NCI-H1092 (cell line): ENCODE data around the gene VAMP1.
"Not testable (repeated sequence)": the region's sequence is repeated elsewhere in the genome, so short reads cannot be mapped to it uniquely, and the experiment has no call there.

Experiments used
- DNase-seq: peaks from one replicate; lab custom pipeline; 2025; lab: John Stamatoyannopoulos, UW

VAMP1 gene

DNA sequence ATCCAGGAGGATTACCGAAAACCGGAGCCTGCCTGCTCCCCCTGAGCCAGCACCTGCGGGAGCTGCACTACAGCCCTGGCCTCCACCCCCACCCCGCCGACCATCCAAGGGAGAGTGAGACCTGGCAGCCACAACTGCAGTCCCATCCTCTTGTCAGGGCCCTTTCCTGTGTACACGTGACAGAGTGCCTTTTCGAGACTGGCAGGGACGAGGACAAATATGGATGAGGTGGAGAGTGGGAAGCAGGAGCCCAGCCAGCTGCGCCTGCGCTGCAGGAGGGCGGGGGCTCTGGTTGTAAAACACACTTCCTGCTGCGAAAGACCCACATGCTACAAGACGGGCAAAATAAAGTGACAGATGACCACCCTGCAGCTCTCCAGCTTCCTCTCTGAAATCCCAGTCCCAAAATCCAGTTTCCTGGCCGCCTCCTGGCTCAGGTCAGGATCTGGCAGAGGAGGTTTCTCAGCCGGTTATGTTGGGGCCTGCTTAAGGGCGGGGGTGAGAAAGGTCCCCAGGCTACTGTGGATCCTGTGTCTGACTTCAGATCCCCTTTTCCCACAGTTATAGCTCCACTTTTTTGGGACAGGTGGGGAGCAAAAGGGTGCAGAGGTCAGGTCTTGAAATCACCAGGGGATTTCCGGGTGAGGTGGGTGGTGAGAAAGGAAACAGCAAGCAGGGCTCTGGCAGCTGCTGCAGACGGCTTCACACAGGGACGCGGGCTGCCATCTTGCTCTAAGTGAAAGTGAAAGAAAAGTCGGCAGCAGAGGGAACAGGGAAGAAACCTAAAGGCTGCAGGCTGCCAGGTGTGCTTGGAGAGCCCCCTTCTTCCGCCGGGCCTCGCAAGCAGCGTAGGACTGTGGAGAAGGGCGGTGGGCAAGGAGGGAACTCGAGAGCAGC, 18.9 kb downstream of the VAMP1 start, which contains the start of gene TAPBPL:
TAPBPL (plus strand) TSS at position 695 of the 897 bp plus-strand sequence. CDS start 207 bp downstream, outside the sequence.
- peak; percentile 89 for DNase-seq

GRCh38 chr12:6450869-6451347, 19.6 kb downstream of the VAMP1 start:
- DNase-seq = no peak

DNA sequence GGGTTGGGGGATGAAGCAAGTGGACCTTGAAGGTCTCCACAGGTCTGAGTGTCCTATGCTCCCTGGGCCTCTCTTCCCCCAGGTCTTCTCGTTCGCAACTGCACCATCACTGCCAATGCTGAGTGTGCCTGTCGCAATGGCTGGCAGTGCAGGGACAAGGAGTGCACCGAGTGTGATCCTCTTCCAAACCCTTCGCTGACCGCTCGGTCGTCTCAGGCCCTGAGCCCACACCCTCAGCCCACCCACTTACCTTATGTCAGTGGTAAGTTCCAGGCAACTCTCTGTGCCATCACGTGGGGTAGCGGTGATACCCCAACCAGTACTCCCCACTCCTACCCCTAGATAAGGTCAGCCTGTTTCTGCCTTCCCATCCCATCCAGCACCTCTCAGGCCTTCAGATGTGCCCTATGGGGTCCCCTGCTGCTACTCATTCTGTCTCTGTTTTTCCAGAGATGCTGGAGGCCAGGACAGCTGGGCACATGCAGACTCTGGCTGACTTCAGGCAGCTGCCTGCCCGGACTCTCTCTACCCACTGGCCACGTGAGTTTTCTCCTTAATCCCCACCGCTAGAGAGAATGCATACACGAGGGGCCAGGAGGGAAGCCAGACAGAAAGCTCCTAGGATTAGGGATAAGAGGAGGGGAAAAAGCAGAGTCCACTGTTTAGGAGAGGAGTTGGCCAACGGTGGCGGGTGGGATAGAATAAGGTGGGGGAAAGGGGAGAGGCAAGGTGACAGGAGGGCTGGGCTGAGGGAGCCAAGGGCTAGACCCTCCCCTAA, 20.2 kb downstream of the VAMP1 start:
- DNase-seq = no peak

GRCh38 chr12:6444704-6445688, 25.5 kb downstream of the VAMP1 start, which contains the start of gene CD27:
Gene CD27 (plus strand): TSS chr12:6444955. CDS start chr12:6445096, 141 bp downstream.
- DNase-seq = no peak

- no peak for DNase-seq
Observed at GRCh38 chr12:6444031-6444430, 26.4 kb downstream of the VAMP1 start.

DNA sequence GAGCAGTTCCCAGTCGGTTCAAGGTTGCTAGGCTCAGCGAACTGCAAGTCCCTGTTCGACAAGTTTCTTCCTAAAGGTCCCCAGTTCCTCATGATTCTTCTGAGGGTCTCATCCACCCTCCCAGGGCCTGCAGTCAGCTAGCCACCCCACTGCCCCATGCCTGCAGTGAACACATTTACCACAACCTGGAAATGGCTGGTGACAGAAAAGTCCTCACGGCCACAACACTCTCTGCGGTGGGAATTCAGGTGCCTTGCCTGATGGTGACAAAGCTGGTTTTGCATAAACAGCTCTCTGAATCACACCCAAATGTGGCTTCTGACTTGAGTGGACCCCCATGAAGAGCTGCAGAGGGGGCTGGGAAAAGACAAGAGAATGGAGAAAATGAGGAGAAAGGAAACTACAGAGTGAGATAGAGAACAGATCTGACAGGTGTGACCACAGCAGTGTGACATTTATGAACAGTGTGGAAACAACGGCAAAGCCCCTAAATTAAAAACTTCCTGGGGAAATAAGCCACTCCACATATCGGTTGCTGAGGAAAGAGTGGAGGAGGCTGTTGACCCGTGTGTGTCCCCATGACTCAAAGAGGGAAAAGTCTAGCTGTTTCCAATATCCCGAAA, 27.0 kb downstream of the VAMP1 start:
- no peak for DNase-seq

GRCh38 chr12:6442836-6443235, 27.6 kb downstream of the VAMP1 start:
- DNase-seq = no peak

- no peak for DNase-seq
Observed at GRCh38 chr12:6440391-6440790, 30.1 kb downstream of the VAMP1 start.

DNA sequence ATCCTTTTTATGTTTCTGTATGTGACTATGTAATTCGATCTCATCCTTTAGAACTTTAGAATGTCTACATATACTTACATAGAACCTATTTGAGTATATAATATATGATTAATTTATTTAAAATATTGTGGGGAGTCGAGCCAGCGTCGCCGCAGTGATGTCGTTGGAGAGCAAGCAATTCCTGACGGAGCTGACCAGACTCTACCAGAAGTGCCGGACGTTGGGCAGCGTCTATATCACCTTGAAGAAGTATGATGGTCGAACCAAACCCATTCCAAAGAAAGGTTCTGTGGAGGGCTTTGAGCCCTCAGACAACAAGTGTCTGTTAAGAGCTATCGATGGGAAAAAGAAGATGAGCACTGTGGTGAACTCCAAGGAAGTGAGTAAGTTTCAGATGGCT, 32.1 kb downstream of the VAMP1 start:
- no peak for DNase-seq

DNA sequence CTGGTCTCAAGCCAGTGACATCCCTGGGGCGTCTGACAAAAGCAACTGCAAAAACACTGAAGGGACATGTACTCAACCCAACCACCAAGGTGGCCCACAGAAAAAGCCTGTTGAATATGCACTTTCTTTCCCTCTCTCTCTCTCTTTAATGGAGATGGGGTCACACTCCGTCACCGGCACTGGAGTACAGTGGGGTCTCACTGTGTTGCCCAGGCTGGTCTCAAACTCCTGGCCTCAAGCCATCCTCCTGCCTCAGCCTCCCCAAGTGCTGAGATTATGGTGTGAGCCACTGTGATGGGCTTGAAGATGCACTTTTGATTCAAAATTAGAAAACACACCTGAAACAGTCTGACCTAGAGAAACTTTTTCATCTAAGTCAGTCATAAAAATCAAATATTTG, 32.9 kb downstream of the VAMP1 start:
- DNase-seq = no peak

DNA sequence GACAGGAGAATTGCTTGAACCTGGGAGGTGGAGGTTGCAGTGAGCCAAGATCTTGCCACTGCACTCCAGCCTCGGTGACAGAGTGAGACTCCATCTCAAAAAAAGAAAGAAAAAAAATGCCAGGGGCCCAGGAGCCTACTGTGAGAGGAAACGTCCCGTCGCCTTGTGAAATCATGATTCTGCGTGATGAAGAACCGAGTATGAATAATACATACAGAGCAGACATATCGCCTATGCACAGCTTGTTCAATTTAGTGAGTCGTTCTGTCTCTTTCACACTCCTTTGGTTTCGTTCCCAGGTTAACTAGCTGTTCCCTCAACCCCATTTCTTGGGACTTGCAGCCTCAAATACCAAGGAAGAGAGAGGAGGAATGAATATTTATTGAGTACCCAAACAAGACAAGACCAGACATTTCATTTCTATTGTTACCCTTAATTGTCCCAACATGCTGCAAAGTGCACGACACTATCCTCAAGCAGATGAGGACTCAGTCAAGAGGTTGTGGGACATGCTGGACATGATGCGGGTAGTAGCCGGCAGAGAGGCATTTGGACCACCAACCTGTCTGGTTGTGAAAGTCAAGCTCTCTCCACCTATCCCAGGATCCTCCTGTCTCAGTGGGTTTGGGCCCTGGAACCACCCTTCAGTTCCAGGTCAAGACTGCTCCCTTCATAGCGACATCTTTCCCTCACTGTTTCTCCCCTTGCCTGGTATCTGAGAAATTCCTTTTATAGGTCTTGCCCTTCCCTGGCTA, 34.3 kb downstream of the VAMP1 start:
- no peak for DNase-seq

DNA sequence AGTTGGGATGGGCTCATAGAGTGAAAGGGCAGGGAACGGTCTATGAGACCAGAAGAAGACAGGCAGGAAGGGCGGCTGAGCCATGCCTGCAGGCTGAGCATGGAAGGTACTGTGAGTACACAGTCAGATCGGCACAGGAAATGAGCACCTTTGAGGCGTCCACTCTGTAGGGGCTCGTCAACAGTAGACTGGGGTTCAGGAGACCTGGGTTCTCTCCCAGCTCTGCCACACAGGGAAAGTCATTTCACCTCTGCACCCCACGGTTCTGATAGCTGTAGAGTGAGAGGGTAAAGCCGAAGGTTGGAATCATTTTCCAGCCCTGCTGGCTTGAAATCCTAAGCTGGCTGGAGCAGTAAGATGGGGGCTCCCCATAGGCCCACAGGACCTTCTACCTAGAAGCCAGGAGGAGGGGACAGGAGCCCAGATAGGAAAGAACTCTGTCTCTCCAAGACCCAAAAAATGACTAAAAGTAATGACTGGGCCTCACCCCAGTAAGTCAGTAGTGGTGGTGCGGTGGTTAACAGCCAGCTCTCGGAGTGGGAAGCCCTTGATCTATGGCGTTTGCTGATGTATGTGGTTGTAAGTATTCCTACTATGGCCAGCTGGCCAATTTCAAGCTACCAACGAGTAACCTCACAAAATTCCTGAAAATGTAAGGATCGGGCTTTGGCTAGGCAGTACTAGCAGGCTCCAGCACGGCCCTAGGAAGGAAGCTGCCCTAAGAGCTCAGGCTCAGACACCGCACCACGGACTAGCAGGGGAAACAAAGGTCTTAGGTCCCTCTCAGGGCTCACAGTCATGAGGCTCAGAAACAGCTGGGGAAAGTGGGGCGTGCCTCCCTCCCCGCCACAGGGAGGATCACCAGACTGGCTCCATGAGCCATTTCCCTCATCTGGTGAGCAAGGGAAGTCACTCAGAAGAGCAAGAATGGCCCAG, 36.0 kb downstream of the VAMP1 start:
- no peak for DNase-seq

GRCh38 chr12:6432991-6433390, 37.5 kb downstream of the VAMP1 start:
- DNase-seq = no peak

- DNase-seq = no peak
Observed at GRCh38 chr12:6430124-6430989, 40.1 kb downstream of the VAMP1 start.

DNA sequence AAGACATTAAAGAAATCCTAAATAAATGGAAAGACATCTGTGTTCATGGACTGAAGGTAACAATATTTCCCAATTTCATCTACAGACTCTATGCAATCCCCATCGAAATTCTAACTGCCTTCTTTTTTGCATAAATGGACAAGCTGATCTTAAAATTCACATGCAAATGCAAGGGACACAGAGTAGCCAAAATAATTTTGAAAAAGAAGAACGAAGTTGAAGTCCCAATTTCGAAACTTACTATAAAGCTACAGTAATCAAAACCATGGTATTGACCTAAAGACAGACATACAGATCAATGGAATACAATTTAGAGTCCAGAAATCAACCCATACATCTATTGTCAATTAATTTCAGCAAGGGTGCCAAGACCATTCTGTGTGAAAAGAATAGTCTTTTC, 42.2 kb downstream of the VAMP1 start:
- no peak for DNase-seq

DNA sequence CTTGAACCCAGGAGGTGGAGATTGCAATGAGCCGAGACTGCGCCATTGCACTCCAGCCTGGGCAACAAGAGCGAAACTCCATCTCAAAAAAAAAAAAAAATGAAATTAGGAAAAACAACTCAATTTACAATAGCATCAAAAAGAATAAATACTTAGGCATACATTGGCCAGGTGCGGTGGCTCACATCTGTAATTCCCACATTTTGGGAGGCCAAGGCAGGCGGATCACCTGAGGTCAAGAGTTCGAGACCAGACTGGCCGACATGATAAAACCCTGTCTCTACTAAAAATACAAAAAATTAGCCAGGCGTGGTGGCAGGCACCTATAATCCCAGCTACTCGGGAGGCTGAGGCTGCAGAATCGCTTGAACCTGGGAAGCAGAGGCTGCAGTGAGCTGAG, 42.7 kb downstream of the VAMP1 start:
- not testable (repeated sequence) for DNase-seq

- DNase-seq = no peak
Observed at GRCh38 chr12:6426882-6427671, 43.4 kb downstream of the VAMP1 start.
